ENCODE measurements around the gene WDHD1.
"Not testable (repeated sequence)": the region's sequence is repeated elsewhere in the genome, so short reads cannot be mapped to it uniquely, and the experiment has no call there.

WDHD1 gene

DNA sequence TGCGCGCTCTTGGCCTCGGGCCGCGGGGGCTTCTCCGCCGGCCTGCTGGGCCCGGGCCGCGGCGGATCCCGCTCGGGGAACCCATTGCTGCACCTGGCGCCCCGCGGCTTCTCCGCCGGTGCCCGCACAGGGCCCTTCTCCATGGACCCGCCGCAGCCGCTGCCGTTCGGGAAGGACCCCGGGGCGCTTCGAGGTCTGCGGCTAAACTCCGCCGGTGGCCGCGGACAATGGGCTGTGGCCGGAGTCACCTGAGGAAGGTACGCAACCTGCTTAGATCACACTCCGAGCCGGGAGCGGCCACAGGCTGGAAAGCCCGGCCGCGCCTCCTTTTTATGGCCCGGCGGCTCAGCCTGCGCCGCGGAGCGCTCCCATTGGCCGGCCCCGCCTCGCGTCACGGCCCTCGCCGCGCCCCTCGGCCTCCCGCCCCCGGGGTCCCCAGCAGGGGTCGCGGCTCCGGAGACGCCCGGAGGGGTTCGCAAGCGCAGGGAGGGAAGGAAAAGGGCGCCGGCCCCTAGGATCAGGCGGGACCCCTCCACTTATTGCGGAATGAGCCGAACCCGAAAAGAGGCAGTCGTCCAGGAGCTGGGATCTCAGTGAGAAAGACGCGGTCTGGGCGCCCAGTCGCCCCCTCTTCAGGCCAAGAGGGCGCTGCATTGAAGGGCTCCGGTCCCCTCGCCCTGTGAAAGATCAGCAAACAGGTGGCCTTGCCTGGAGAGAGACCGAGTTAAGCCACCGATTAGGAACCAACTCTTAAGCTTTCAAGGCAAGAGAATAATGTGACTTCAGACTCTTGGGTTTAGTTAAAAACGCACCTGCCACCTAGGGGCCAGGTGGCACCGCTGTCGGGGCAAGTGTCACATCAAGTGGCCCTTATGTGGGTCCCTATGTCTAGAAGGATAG lies 124.1 kb downstream of the WDHD1 start, which contains the start of gene GCH1:
GCH1 (minus strand) TSS at position 306 of the 900 bp plus-strand sequence; CDS start at position 143, 163 bp downstream.
- DNase-seq, result peak; percentile 87

- DNase-seq, result peak; percentile 80
These were observed 124.8 kb downstream of the WDHD1 start for GRCh38 chr14:54902143-54902520.

GRCh38 chr14:54901380-54902142 lies 125.3 kb downstream of the WDHD1 start:
- peak; percentile 53 for DNase-seq

DNA sequence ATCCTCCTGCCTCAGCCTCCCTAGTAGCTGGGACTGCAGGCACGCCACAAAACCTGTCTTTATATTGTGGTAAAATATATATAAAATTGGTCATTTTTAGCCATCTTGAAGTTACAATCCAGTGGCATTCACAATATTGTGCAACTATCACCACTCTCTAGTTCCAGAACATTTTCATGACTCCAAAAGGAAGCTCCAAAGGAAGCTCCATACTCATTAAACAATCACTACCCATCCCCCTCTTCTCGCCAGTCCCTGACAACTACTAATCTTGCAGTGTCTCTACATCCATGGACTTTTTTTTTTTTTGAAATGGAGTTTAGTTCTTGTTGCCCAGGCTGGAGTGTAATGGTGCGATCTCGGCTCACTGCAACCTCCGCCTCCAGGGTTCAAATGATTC lies 127.3 kb downstream of the WDHD1 start:
- no peak for DNase-seq

GRCh38 chr14:54897809-54898555 lies 128.9 kb downstream of the WDHD1 start:
- not testable (repeated sequence) for DNase-seq

- DNase-seq, result no peak
These were observed 131.2 kb downstream of the WDHD1 start for GRCh38 chr14:54895683-54896082.

GRCh38 chr14:54894995-54895394 lies 131.9 kb downstream of the WDHD1 start:
- DNase-seq, result no peak

DNA sequence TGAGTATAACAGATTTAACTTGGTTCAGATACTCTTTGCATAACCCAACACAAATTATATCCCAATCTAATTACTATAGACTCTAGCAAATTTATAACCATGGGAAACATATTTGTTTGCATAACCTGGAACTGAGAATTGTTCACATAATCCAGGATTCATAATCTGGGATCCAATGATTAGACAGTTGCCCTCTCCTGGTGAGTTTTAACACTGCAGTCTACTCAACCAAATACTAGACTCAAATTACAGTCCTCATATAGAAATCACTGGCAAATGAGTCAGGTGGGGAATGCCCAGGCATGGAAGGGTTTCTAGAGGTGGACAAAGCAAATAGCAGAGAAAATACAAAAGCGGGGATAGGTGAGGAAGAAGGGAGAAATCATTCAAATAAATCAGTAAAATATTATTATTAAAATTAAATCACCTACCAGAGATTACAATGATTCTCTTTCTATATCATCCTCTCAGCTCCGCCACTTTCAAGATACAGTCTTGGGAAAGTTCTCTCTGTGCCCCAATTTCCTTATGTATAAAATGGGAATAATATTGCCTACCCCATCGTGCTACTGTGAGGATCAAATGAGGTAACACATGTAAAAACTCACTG lies 133.6 kb downstream of the WDHD1 start:
- peak; percentile 74 for DNase-seq

- no peak for DNase-seq
These were observed 135.2 kb downstream of the WDHD1 start for GRCh38 chr14:54891471-54892245.

- DNase-seq, result no peak
These were observed 136.1 kb downstream of the WDHD1 start for GRCh38 chr14:54890788-54891187.

- no peak for DNase-seq
These were observed 137.0 kb downstream of the WDHD1 start for GRCh38 chr14:54889919-54890318.

Data from eye (tissue), 1 donor.